PC-9 (cell line): Measurements from ENCODE around the gene CNGA2.

ENCODE experiments used
- EZH2 ChIP-seq: fragments of 200-600 bp; sonication (generic); IDR thresholded peaks from 2 replicates; pipeline ENCODE4 v1.8.0; 2017; ENCODE audit warnings: antibody characterized with exemption, low read depth
- TF ChIP-seq, protein P1 (sequence below): fragments of 200-600 bp; sonication (generic); conservative IDR thresholded peaks from 2 replicates; pipeline ENCODE4 v1.6.1; 2017; ENCODE audit warnings: mixed run types, antibody characterized with exemption, mild to moderate bottlenecking, moderate library complexity

DNA sequence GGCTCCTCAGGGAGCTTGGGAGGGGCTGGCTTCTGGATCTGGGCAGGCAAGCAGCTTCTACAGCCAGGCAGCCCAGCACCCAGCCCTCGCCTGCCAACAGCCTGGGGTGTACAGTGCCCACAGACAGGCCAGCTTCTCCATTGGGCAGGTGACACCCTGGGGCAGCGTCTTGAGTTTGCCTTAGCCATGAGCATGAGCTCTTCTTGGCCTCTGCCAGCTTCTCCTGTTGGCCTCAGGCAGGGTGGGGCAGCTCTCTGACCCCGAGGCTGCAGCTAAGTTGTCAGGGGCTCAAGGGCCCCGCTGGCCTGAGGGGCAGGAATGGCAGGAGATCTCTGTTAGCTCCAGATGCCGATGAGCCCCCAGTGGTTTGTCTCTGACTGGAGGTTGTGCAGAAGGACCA, 7.8 kb upstream of the CNGA2 start:
- TF ChIP-seq, protein P1, sequence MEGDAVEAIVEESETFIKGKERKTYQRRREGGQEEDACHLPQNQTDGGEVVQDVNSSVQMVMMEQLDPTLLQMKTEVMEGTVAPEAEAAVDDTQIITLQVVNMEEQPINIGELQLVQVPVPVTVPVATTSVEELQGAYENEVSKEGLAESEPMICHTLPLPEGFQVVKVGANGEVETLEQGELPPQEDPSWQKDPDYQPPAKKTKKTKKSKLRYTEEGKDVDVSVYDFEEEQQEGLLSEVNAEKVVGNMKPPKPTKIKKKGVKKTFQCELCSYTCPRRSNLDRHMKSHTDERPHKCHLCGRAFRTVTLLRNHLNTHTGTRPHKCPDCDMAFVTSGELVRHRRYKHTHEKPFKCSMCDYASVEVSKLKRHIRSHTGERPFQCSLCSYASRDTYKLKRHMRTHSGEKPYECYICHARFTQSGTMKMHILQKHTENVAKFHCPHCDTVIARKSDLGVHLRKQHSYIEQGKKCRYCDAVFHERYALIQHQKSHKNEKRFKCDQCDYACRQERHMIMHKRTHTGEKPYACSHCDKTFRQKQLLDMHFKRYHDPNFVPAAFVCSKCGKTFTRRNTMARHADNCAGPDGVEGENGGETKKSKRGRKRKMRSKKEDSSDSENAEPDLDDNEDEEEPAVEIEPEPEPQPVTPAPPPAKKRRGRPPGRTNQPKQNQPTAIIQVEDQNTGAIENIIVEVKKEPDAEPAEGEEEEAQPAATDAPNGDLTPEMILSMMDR: no peak
- TF ChIP-seq EZH2: no peak
